DND-41 (cell line): Measurements from ENCODE around the gene PTPRH.
"Not testable (repeated sequence)": the region's sequence is repeated elsewhere in the genome, so short reads cannot be mapped to it uniquely, and the experiment has no call there.

ENCODE experiments used
- ATAC-seq: fragments of 200-7000 bp; cut with Tn5 transposase; 3 replicates; pipeline ENCODE4 v1.9.1; 2021; ENCODE audit warnings: low read depth; ENCODE audit not compliant: insufficient read depth
- DNase-seq: peaks from one replicate; pipeline ENCODE4 v3.0.0-alpha.2; 2020
- H2AFZ ChIP-seq: 2 replicates; pipeline ENCODE4 v1.6.0; 2012; ENCODE audit warnings: low read depth, low read length
- H3K27ac ChIP-seq: 2 replicates; pipeline ENCODE4 v1.5.1; 2012; ENCODE audit warnings: low read length, inconsistent platforms
- H3K27me3 ChIP-seq: fragments of 200-600 bp; sonication (generic); 2 replicates; pipeline ENCODE4 v1.6.0; 2012; ENCODE audit warnings: low read length, mild to moderate bottlenecking, inconsistent platforms; ENCODE audit not compliant: insufficient read depth, poor library complexity
- H3K36me3 ChIP-seq: 2 replicates; pipeline ENCODE4 v1.5.1; 2012; ENCODE audit warnings: low read length, inconsistent platforms; ENCODE audit not compliant: insufficient read depth
- H3K4me1 ChIP-seq: 2 replicates; pipeline ENCODE4 v1.5.1; 2012; ENCODE audit warnings: mild to moderate bottlenecking, low read length; ENCODE audit not compliant: insufficient read depth
- H3K4me2 ChIP-seq: 2 replicates; pipeline ENCODE4 v1.6.0; 2012; ENCODE audit warnings: mild to moderate bottlenecking, moderate library complexity, low read length, inconsistent platforms; ENCODE audit not compliant: insufficient read depth
- H3K4me3 ChIP-seq, 2 experiments: fragments of 200-600 bp in 1 of 2; shearing (Covaris generic) in 1 of 2; 2 replicates each; pipeline ENCODE4 v1.5.1; 2012 to 2016; ENCODE audit warnings: inconsistent platforms in 2 of 2, low read length in 2 of 2, mild to moderate bottlenecking in 2 of 2, low read depth in 1 of 2, moderate library complexity in 1 of 2
- H3K79me2 ChIP-seq: 2 replicates; pipeline ENCODE4 v1.6.0; 2012; ENCODE audit warnings: low read length, inconsistent platforms; ENCODE audit not compliant: insufficient read depth
- H3K9ac ChIP-seq: 2 replicates; pipeline ENCODE4 v1.6.0; 2012; ENCODE audit warnings: low read depth, mild to moderate bottlenecking, inconsistent platforms, low read length, moderate library complexity
- H3K9me3 ChIP-seq: 2 replicates; pipeline ENCODE4 v1.5.1; 2012; ENCODE audit warnings: low read length, moderate library complexity, mild to moderate bottlenecking, inconsistent platforms; ENCODE audit not compliant: insufficient read depth, severe bottlenecking
- H4K20me1 ChIP-seq: 2 replicates; pipeline ENCODE4 v1.6.0; 2012; ENCODE audit warnings: low read length; ENCODE audit not compliant: insufficient read depth
- CTCF ChIP-seq: IDR thresholded peaks from 2 replicates; pipeline ENCODE4 v1.5.1; 2012; ENCODE audit warnings: borderline replicate concordance, low read length, moderate library complexity, mild to moderate bottlenecking; ENCODE audit not compliant: poor library complexity, severe bottlenecking; ENCODE audit errors: extremely low read depth
- EZH2 ChIP-seq: IDR thresholded peaks from 3 replicates; pipeline ENCODE4 v1.6.1; 2012; ENCODE audit warnings: borderline replicate concordance, low read depth, mild to moderate bottlenecking, moderate library complexity, low read length, inconsistent platforms; ENCODE audit not compliant: severe bottlenecking

Gene PTPRH

GRCh38 chr19:55225415-55225958 is 16.2 kb upstream of the PTPRH start:
- H3K4me1 ChIP-seq = no peaks in the 10 kb centered on the region
- H2AFZ ChIP-seq = no peak overlapping the region
- H3K79me2 ChIP-seq = no peaks in the 10 kb centered on the region
- DNase-seq = no peak
- no peaks in the 10 kb centered on the region for H3K9me3 ChIP-seq
- H3K36me3 ChIP-seq = peaks cover 51% of the 10 kb centered on the region
- H3K4me3 ChIP-seq = no peak overlapping the region
- TF ChIP-seq EZH2 = no peak
- TF ChIP-seq CTCF = no peak
- H3K27ac ChIP-seq = no peak overlapping the region
- H3K9ac ChIP-seq = no peak overlapping the region
- H3K4me2 ChIP-seq = no peak overlapping the region
- H4K20me1 ChIP-seq = peaks cover 64% of the 10 kb centered on the region
- no peak for ATAC-seq
- H3K27me3 ChIP-seq = no peaks in the 10 kb centered on the region

GRCh38 chr19:55224679-55225414 is 15.5 kb upstream of the PTPRH start:
- not testable (repeated sequence) for ATAC-seq, H3K4me2 ChIP-seq, H3K79me2 ChIP-seq, DNase-seq, H3K9me3 ChIP-seq, H3K4me1 ChIP-seq, H3K27me3 ChIP-seq, H3K27ac ChIP-seq, H3K4me3 ChIP-seq, H3K9ac ChIP-seq, H2AFZ ChIP-seq
- peaks cover 44% of the 10 kb centered on the region for H3K36me3 ChIP-seq
- H4K20me1 ChIP-seq = peaks cover 61% of the 10 kb centered on the region

- no peaks in the 10 kb centered on the region for H3K27me3 ChIP-seq
- H2AFZ ChIP-seq = no peak overlapping the region
- no peak overlapping the region for H3K9ac ChIP-seq
- no peak overlapping the region for H3K27ac ChIP-seq
- TF ChIP-seq CTCF (no peak), EZH2 (no peak)
- H3K4me1 ChIP-seq = no peaks in the 10 kb centered on the region
- H4K20me1 ChIP-seq = peaks cover 55% of the 10 kb centered on the region
- H3K36me3 ChIP-seq = peaks cover 37% of the 10 kb centered on the region
- no peak overlapping the region for H3K4me3 ChIP-seq
- ATAC-seq (no peak), DNase-seq (no peak)
- H3K9me3 ChIP-seq = no peaks in the 10 kb centered on the region
- no peak overlapping the region for H3K4me2 ChIP-seq
- H3K79me2 ChIP-seq = no peaks in the 10 kb centered on the region
Measured at GRCh38 chr19:55224038-55224665, 14.9 kb upstream of the PTPRH start.
